Fibroblast of lung (primary cell): Measurements from ENCODE around the gene LEPROT.
"Not testable (repeated sequence)": the region's sequence is repeated elsewhere in the genome, so short reads cannot be mapped to it uniquely, and the experiment has no call there.

ENCODE experiments used
- CTCF ChIP-seq, 2 donors: IDR thresholded peaks in 1 of 2; conservative IDR thresholded peaks in 1 of 2; 1 replicate in 1 of 2; 2 replicates in 1 of 2; pipeline ENCODE4 v1.5.1; 2011 to 2012; ENCODE audit warnings: low read length in 2 of 2, control low read depth in 1 of 2, inconsistent platforms in 1 of 2, low read depth in 1 of 2, mild to moderate bottlenecking in 1 of 2
- EZH2 ChIP-seq: IDR thresholded peaks from 2 replicates; pipeline ENCODE4 v1.5.1; 2012; ENCODE audit warnings: low read length, control low read depth, mild to moderate bottlenecking; ENCODE audit errors: missing control alignments

GRCh38 chr1:65465837-65466236, 45.4 kb downstream of the LEPROT start:
- TF ChIP-seq CTCF (conservative IDR thresholded peaks at IDR 0.05 in 1 of 2, IDR thresholded peaks at IDR 0.05 in 1 of 2; ENCODE audit: low read depth in 1 of 2, low read length in 2 of 2); EZH2: not testable (repeated sequence)
